Measurements from ENCODE around the gene PANK3.

DNA sequence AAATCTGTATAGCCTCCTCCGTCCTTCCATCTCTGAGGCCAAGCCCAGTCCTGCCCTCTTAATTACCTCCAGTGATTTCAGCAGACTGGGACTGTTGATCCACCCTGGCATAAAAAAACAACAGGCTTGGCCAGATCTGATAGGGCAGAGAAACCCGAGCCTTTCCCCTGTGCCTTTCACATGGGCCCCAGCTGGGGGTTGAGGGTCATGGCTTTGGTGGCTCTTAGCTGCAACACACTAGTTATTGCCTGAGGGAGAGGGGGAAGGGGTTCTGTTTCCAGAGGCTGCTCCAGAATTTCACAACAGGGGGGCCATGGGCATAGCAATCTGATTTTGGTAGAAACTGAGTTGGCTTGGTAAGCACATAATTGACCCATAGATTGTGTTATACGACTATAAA lies 21.2 kb upstream of the PANK3 start:
- TF ChIP-seq, protein P1, sequence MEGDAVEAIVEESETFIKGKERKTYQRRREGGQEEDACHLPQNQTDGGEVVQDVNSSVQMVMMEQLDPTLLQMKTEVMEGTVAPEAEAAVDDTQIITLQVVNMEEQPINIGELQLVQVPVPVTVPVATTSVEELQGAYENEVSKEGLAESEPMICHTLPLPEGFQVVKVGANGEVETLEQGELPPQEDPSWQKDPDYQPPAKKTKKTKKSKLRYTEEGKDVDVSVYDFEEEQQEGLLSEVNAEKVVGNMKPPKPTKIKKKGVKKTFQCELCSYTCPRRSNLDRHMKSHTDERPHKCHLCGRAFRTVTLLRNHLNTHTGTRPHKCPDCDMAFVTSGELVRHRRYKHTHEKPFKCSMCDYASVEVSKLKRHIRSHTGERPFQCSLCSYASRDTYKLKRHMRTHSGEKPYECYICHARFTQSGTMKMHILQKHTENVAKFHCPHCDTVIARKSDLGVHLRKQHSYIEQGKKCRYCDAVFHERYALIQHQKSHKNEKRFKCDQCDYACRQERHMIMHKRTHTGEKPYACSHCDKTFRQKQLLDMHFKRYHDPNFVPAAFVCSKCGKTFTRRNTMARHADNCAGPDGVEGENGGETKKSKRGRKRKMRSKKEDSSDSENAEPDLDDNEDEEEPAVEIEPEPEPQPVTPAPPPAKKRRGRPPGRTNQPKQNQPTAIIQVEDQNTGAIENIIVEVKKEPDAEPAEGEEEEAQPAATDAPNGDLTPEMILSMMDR (IDR thresholded peaks at IDR 0.05): no peak
- TF ChIP-seq POLR2A (IDR thresholded peaks at IDR 0.05): no peak
